Osteoblast (primary cell): ENCODE measurements around the gene CELF1. TPM values are rescaled to one million over a fixed set of nuclear protein-coding genes. Genes with fewer than 3 reads are reported as not detected.

ENCODE experiments used
- DNase-seq: peaks from one replicate; pipeline ENCODE4 v3.0.0; 2011; ENCODE audit warnings: low spot score, mixed read lengths; ENCODE audit not compliant: insufficient read length; ENCODE audit errors: missing footprints
- H2AFZ ChIP-seq: 2 replicates; pipeline ENCODE4 v1.6.0; 2011; ENCODE audit warnings: mild to moderate bottlenecking, low read length
- H3K27ac ChIP-seq: 2 replicates; pipeline ENCODE4 v1.5.1; 2011; ENCODE audit warnings: mild to moderate bottlenecking, low read depth, low read length, moderate library complexity
- H3K27me3 ChIP-seq: 2 replicates; pipeline ENCODE4 v1.6.0; 2012; ENCODE audit warnings: mild to moderate bottlenecking, control low read depth, inconsistent platforms, low read length, moderate library complexity; ENCODE audit not compliant: insufficient read depth
- H3K36me3 ChIP-seq: 2 replicates; pipeline ENCODE4 v1.5.1; 2011; ENCODE audit warnings: mild to moderate bottlenecking, low read length, control low read depth, moderate library complexity; ENCODE audit not compliant: insufficient read depth
- H3K4me1 ChIP-seq: 2 replicates; pipeline ENCODE4 v1.5.1; 2011; ENCODE audit warnings: mild to moderate bottlenecking, low read length, control low read depth, moderate library complexity; ENCODE audit not compliant: insufficient read depth
- H3K4me2 ChIP-seq: 2 replicates; pipeline ENCODE4 v1.6.0; 2011; ENCODE audit warnings: mild to moderate bottlenecking, low read length; ENCODE audit not compliant: insufficient read depth
- H3K4me3 ChIP-seq: fragments of 200-600 bp; sonication (generic); 3 replicates; pipeline ENCODE4 v1.5.1; 2012; ENCODE audit warnings: mild to moderate bottlenecking, low read length, inconsistent platforms; ENCODE audit not compliant: insufficient read depth
- H3K79me2 ChIP-seq: 2 replicates; pipeline ENCODE4 v1.6.0; 2012; ENCODE audit warnings: mild to moderate bottlenecking, low read length, control low read depth, inconsistent platforms; ENCODE audit not compliant: insufficient read depth
- H3K9me3 ChIP-seq: 2 replicates; pipeline ENCODE4 v1.5.1; 2011; ENCODE audit warnings: low read depth, low read length, control low read depth
- H4K20me1 ChIP-seq: 2 replicates; pipeline ENCODE4 v1.6.0; 2012; ENCODE audit warnings: mild to moderate bottlenecking, low read length, control low read depth; ENCODE audit not compliant: insufficient read depth
- CTCF ChIP-seq: IDR thresholded peaks from 2 replicates; pipeline ENCODE4 v1.5.1; 2011; ENCODE audit warnings: mild to moderate bottlenecking, low read depth, low read length, moderate library complexity; ENCODE audit errors: extremely low read depth
- total RNA-seq: library from RNA; depleted of rRNA; stranded (reverse); fragments of >200 nt; gene quantifications from 2 replicates; pipeline ENCODE4 v1.2.3, GENCODE V29; 2012

Gene CELF1
- total RNA-seq, 1 donor, result 148 TPM

DNA sequence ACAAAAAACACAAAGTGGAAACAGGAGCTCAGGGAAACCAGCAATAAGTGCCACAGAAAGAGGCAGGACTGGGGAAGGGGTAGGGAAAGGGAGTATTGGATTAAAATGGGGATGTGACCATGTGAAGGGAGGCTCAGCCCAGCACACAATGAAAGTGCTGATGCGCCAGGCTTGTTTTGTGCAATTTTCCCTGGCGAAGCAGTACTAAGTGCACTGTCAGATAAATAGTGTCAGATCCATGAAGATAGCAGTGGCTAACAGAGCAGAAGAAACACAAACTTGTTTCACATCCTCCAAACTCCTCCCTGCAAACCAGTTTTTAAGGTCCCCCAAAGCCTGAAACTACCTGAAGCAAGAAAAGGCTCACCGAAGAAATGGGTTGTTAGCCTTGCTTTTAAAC is 53.3 kb downstream of the CELF1 start:
- DNase-seq, result no peak
- Histone ChIP-seq H3K4me3 (no peak overlapping the region), H3K4me2 (no peak overlapping the region), H3K9me3 (no peaks in the 10 kb centered on the region), H3K36me3 (peaks cover 17% of the 10 kb centered on the region), H2AFZ (no peak overlapping the region), H3K4me1 (peaks cover 9% of the 10 kb centered on the region), H3K27ac (no peak overlapping the region), H3K27me3 (no peaks in the 10 kb centered on the region), H4K20me1 (peaks cover 40% of the 10 kb centered on the region), H3K79me2 (peaks cover 98% of the 10 kb centered on the region)
- no peak for TF ChIP-seq CTCF

DNA sequence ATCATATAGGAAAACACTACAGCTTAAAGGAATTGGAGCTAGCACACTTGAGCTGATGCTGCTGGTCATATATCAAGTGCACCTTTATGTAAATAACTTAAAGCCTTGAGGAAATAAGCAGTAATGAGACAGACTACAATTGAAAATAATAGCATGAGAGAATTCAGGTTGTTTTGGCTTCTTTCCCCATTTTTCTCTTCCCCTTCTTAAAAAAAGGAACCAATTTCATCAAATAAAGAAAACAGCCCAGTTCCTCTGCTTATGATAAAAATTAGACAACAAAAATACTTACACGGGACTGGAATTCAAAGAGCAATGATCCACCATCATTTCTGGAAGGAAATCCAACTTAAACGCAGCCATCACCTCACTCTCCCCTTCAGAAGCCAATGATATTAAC is 53.8 kb downstream of the CELF1 start:
- Histone ChIP-seq H3K27me3 (no peaks in the 10 kb centered on the region), H3K27ac (no peak overlapping the region), H3K4me1 (peaks cover 9% of the 10 kb centered on the region), H3K4me2 (no peak overlapping the region), H4K20me1 (peaks cover 43% of the 10 kb centered on the region), H3K36me3 (peaks cover 21% of the 10 kb centered on the region), H2AFZ (no peak overlapping the region), H3K9me3 (no peaks in the 10 kb centered on the region), H3K4me3 (no peak overlapping the region), H3K79me2 (peaks cover 98% of the 10 kb centered on the region)
- no peak for TF ChIP-seq CTCF
- no peak for DNase-seq

GRCh38 chr11:47498584-47499152 is 54.3 kb downstream of the CELF1 start:
- Histone ChIP-seq H3K9me3 (no peaks in the 10 kb centered on the region), H3K4me2 (no peak overlapping the region), H2AFZ (no peak overlapping the region), H3K79me2 (peaks cover 98% of the 10 kb centered on the region), H3K4me3 (no peak overlapping the region), H4K20me1 (peaks cover 45% of the 10 kb centered on the region), H3K36me3 (peaks cover 22% of the 10 kb centered on the region), H3K27me3 (no peaks in the 10 kb centered on the region), H3K4me1 (peaks cover 9% of the 10 kb centered on the region), H3K27ac (no peak overlapping the region)
- DNase-seq, result no peak
- no peak for TF ChIP-seq CTCF

DNA sequence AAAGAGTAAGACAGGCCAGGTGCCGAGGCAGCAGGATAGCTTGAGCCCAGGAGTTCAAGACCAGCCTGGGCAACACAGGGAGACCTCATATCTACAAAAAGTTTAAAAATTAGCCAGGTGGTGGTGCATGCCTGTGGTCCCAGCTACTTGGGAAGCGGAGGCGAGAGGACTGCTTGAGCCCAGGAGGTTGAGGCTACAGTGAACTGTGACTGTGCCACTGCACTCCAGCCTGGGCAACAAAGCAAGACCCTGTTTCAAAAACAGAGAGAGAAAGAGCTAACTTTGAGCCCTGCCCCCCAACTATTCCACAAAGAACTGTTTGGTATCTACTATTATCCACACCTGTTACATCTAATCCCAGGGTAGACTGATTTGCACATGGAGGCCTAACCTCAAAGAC is 54.8 kb downstream of the CELF1 start:
- H2AFZ ChIP-seq, result no peak overlapping the region
- H3K9me3 ChIP-seq, result no peaks in the 10 kb centered on the region
- H3K27me3 ChIP-seq, result no peaks in the 10 kb centered on the region
- H4K20me1 ChIP-seq, result peaks cover 46% of the 10 kb centered on the region
- DNase-seq, result no peak
- H3K27ac ChIP-seq, result no peak overlapping the region
- H3K4me3 ChIP-seq, result no peak overlapping the region
- no peak for TF ChIP-seq CTCF
- no peak overlapping the region for H3K4me2 ChIP-seq
- H3K79me2 ChIP-seq, result peaks cover 97% of the 10 kb centered on the region
- peaks cover 9% of the 10 kb centered on the region for H3K4me1 ChIP-seq
- H3K36me3 ChIP-seq, result peaks cover 22% of the 10 kb centered on the region
